Measurements from ENCODE around the gene DUOXA1. TPM values are rescaled to one million over a fixed set of nuclear protein-coding genes. Genes with fewer than 3 reads are reported as not detected.

Gene DUOXA1
- total and polyA plus RNA-seq, 9 of the 15 experiments (the other 6 are each of a cell fraction or from before 2014, with no cell fraction given), result 0.17 to 0.74 (median 0.24) TPM; not detected in 6

- DNase-seq (ENCODE audit: extremely low read depth in 1 of 4, low spot score in 3 of 4), result no peak
- H2AFZ ChIP-seq (ENCODE audit: low read depth, low read length), result no peak overlapping the region
- intact Hi-C loops (cut with micrococcal nuclease) (no loop called here), in situ Hi-C loops (cut with MboI) (loop anchor here (25.0 kb wide), 1 partner anchor 158 kb away; the partner anchor contains the start of gene TERB2)
- no peak overlapping the region for H3K4me3 ChIP-seq
- no peak for ATAC-seq
- no peak overlapping the region for H3K9ac ChIP-seq (ENCODE audit: insufficient read depth in 1 of 2, low read depth in 2 of 2, low read length in 2 of 2)
- peaks cover 0 to 14% of the 10 kb centered on the region in 2 experiments; a peak in 3 of 5 replicates for H3K4me1 ChIP-seq (replicated peaks in 1 of 2; ENCODE audit: control insufficient read depth in 2 of 2, insufficient read depth in 2 of 2, low read length in 2 of 2)
- no TSS peak for BruUV-seq (replicated peaks)
- H3K79me2 ChIP-seq (ENCODE audit: control insufficient read depth, insufficient read depth, low read length), result no peaks in the 10 kb centered on the region
- no peaks in the 10 kb centered on the region for H3K9me3 ChIP-seq (replicated peaks; ENCODE audit: control insufficient read depth, insufficient read depth, low read depth, low read length)
- no peak overlapping the region for H3K4me2 ChIP-seq (ENCODE audit: insufficient read depth, low read length)
- no peaks in the 10 kb centered on the region for H3K9me1 ChIP-seq (ENCODE audit: control insufficient read depth, insufficient read depth, low read length)
- H4K20me1 ChIP-seq (replicated peaks; ENCODE audit: control insufficient read depth, insufficient read depth, low read length), result no peaks in the 10 kb centered on the region
- WGBS (ENCODE audit: insufficient coverage, low coverage, missing lambda C conversion rate), result 33% methylated on average over 10 of the region's 10 CpGs
- TF ChIP-seq HMGN3 (IDR thresholded peaks at IDR 0.05; ENCODE audit: borderline replicate concordance, extremely low read depth, insufficient read length, low read depth, low read length) (no peak), ESRRA (IDR thresholded peaks at IDR 0.05; ENCODE audit: borderline replicate concordance, low read depth) (no peak), ZNF133 (CRISPR knock-in tag; IDR thresholded peaks at IDR 0.05) (no peak), ZBTB33 (CRISPR knock-in tag; IDR thresholded peaks at IDR 0.05) (peak; percentile 68)
- peaks cover 7 to 32% of the 10 kb centered on the region in 2 experiments; a peak in 4 of 5 replicates for H3K27me3 ChIP-seq (ENCODE audit: control insufficient read depth in 2 of 2, insufficient read depth in 2 of 2, low read length in 2 of 2)
- POLR2A ChIA-PET, result interaction anchor here (0.6 to 1.0 kb wide), 2 partner anchors 10 to 51 kb away, joined by 3 to 7 read pairs; no protein-coding TSS in a partner anchor
- CTCF ChIA-PET (ENCODE audit: low intra/inter-chr PET ratio), result no interaction called here
- no peaks in the 10 kb centered on the region for H3K36me3 ChIP-seq (ENCODE audit: control insufficient read depth, insufficient read depth, low read length)
- H3K27ac ChIP-seq (ENCODE audit: extremely low read depth, low read depth, low read length), result no peak overlapping the region
- FAIRE-seq, result no peak
Measured at GRCh38 chr15:45120081-45120972, 9.4 kb downstream of the DUOXA1 start.
